ENCODE measurements around the gene DERL2.

The DERL2 gene

DNA sequence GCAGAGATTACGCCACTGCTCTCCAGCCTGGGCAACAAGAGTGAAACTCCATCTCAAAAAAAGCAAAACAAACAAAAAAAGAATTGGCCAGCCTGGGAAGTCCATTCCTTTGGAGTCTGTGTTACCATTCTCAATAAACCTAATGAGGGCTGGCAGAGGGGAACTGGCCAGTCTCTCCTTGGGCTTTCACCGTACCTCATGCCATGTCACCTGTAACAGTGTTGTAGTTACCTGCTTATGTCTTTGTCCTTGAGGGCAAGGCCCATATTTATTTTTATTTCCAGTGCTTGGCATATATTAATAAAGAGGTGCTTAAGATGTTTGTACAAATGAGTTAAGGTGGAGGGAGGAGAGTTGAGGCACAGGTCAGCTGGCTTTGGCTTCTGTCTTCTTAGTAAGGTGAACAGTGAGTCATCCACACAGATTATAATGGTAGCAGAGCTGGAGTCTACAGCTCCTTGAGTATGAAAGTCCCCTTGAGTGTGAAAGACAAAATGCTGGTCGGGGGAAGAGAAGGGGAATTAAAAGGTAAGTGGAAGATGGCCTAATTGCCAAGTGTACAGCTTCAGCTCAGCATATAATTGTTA, 55.5 kb downstream of the DERL2 start:
- TF ChIP-seq, protein P1, sequence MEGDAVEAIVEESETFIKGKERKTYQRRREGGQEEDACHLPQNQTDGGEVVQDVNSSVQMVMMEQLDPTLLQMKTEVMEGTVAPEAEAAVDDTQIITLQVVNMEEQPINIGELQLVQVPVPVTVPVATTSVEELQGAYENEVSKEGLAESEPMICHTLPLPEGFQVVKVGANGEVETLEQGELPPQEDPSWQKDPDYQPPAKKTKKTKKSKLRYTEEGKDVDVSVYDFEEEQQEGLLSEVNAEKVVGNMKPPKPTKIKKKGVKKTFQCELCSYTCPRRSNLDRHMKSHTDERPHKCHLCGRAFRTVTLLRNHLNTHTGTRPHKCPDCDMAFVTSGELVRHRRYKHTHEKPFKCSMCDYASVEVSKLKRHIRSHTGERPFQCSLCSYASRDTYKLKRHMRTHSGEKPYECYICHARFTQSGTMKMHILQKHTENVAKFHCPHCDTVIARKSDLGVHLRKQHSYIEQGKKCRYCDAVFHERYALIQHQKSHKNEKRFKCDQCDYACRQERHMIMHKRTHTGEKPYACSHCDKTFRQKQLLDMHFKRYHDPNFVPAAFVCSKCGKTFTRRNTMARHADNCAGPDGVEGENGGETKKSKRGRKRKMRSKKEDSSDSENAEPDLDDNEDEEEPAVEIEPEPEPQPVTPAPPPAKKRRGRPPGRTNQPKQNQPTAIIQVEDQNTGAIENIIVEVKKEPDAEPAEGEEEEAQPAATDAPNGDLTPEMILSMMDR (IDR thresholded peaks at IDR 0.05; ENCODE audit: low read depth, low read length), result no peak
- no peak for DNase-seq (ENCODE audit: low read depth in 2 of 2)
- no peak overlapping the region for H3K4me3 ChIP-seq (replicated peaks in 1 of 2; ENCODE audit: low read depth in 2 of 2, low read length in 2 of 2)

DNA sequence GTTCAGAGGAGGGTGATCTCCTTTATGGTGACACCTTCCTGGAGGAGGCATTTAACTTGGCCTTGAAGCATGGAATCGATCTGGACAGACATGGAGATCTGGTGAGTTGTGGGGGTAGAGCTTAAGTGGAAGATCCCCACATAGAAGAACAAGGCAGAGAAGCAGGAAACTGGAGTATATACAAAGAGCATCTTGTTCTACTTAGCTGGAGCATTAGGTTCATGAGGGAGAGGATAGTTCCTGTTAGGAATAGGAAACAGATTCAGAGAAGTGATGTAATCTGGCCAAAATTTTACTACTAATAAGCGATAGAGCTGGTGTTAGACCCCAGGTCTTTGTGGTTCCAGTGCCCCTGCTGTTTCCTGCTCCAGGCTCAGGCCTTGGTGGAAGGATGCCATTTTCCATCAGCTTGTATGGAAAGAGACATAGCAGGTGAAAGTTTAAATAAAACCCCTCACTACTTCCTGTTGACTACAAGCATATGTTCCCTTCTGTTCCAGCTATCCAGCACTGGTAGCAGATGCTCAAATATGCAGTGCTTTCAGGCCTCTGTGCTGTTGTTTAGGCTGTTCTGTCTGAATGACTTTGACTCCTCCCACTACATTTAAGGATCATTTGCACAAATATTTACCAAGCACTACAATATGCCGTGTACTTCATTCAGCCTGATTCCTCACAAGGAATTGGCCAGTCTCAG, 56.6 kb downstream of the DERL2 start:
- DNase-seq (ENCODE audit: low read depth in 2 of 2), result no peak
- no peak overlapping the region for H3K4me3 ChIP-seq (replicated peaks in 1 of 2; ENCODE audit: low read depth in 2 of 2, low read length in 2 of 2)
- TF ChIP-seq, protein P1 (IDR thresholded peaks at IDR 0.05; ENCODE audit: low read depth, low read length), result no peak

DNA sequence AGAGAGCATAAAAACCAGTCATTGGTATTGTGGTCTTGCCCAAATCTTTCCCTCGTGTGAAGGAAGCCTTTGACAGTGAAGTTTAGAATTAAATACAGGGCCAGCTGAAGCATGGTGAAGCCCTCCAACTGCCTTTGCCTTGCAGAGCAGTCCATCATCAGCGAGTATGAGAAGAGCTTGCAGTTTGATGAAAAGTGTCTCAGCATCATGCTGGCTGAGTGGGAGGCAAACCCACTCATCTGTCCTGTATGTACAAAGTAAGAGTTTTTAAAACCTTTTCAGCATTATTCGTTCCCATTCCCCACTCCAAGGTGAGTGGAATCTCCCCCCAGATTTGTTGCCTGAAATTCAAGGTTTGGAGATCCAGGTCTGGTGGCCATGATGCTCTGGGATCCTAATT, 60.2 kb downstream of the DERL2 start:
- TF ChIP-seq, protein P1 (IDR thresholded peaks at IDR 0.05; ENCODE audit: low read depth, low read length), result no peak
- no peak overlapping the region for H3K4me3 ChIP-seq (replicated peaks in 1 of 2; ENCODE audit: low read depth in 2 of 2, low read length in 2 of 2)
- no peak for DNase-seq (ENCODE audit: low read depth in 2 of 2)

DNA sequence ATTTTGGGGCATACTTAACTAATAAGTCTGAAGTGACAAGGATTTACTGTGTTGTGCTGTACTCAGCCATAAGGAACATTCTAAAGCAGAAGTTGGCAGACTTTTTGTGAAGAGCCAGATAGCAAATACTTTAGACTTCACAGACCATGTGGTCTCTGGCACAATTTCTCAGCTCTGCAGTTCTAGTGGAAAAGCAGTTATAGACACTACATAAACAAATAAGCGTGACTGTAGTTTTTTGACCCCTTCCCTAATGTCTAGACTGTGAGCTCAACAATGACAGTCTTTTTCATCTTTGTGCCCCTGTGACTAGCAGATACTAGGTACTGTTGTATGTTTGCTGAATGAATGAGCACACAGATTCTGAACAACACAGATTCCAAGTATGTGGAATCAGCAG, 61.1 kb downstream of the DERL2 start:
- TF ChIP-seq, protein P1 (IDR thresholded peaks at IDR 0.05; ENCODE audit: low read depth, low read length), result no peak
- DNase-seq (ENCODE audit: low read depth in 2 of 2), result no peak
- H3K4me3 ChIP-seq (replicated peaks in 1 of 2; ENCODE audit: low read depth in 2 of 2, low read length in 2 of 2), result no peak overlapping the region

DNA sequence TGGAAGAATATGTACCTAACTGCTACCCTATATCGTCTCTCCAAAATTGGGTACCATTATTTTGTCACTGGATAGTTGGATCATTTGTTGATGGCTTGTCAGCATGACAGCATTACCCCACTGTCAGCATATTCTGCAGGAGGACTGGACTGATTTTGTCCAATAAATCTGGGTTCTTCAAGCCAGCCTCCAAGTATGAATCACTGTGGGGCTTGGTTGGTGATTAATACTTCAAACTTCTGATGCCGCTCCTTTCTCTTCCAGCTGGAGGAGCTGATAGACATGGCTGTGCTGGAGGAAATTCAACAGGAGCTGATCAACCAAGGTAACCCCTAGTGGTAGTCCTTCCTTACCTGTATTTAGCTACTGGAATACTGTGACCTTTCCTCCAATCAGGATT, 63.5 kb downstream of the DERL2 start:
- DNase-seq (ENCODE audit: low read depth in 2 of 2), result peak; percentile 21 to 81
- TF ChIP-seq, protein P1 (IDR thresholded peaks at IDR 0.05; ENCODE audit: low read depth, low read length), result no peak
- H3K4me3 ChIP-seq (replicated peaks in 1 of 2; ENCODE audit: low read depth in 2 of 2, low read length in 2 of 2), result no peak overlapping the region
